ENCODE data around the gene ARHGDIA.
"Not testable (repeated sequence)": the region's sequence is repeated elsewhere in the genome, so short reads cannot be mapped to it uniquely, and the experiment has no call there.

ARHGDIA gene

DNA sequence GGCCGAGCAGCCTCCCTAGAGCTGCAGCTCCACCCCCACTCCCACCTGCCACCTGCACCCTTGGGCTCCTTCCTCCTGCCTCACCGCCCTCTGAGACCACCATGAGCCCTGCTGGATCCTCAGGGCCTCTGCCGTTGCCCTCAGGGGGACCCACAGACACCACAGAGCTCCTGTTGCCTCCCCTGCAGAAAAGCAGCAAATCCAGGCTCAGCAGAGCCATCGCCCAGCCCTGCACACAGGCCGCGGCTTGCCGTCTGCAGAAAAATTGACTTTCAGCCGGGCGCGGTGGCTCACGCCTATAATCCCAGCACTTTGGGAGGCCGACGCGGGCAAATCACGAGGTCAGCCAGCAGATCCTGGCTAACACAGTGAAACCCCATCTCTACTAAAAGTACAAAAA is 29.3 kb downstream of the ARHGDIA start:
- DNase-seq, result no peak

DNA sequence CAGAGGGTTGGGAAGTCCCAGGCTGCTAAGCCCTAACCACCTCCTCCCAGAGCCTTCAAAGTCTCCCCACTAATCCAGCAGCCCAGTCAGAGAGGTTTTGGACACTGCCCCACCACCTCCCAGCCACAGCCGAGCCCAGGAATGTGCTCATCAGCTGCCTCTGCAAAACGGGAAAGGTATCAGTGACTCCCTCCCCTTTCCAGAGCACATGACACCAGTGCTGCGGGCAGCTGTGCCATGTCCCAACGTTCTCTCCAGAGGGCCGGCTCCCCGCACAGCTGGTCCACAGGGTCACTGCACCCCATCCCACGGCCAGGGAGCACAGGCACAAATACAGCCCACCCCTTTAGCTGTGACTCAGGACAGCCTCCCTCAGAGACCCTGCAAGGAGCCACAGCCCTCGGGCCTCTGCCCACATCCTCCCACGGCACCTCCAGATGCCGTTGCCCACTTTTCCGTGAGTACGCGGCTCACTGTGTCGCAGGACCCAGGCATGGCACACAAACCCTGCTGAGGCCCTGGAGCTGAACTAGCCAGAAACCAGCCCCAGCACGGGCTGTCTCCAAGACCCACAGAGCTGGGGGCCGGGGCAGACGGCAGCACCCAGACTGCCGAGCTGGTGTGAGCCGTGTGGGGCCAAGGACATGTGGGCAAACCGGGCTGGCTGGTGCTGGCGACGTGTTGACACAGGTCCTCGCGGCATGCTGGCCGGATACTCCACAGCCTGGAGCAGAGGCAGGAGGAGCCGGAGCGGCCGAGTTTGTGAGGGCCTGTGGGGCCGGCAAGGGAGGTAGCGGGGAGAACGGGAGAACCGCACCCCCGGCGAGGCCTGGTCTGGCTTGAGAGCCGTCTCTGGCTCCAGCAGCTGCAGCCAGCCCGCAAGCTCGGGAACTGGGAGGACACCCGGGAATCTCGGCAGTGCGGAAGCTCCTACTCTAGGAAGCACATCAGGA is 30.0 kb downstream of the ARHGDIA start:
- peak in 1 of 2 donors; percentile 14 for DNase-seq

- not testable (repeated sequence) for DNase-seq
Measured at GRCh38 chr17:81840059-81840458, 31.1 kb downstream of the ARHGDIA start.

- DNase-seq, result no peak
Measured at GRCh38 chr17:81839301-81839700, 31.8 kb downstream of the ARHGDIA start.

DNA sequence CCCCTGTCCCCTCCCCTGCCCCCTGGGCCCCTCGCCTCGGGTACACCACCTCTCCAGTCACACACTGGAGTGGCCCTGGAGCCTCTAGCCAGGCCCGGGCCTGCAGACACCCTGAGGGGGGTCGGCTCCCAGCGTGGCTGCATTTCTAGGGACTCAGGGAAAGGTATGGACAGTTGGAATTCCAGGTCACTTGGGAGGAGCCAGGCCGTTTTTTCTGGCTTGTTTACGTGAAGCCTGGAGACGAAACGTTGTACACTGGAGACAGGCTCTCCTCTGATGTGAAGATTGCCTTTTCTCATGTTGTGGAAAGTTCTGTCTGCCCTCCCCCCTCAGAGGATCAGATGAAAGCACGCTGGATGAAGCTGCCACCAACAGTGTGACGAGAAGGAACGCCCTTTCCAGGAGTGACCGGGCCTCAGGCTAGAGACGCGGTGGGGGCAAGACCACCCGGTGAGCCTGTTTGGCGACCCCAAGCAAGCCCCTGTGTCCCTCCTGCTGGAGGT is 32.3 kb downstream of the ARHGDIA start:
- no peak for DNase-seq

- peak; percentile 86 to 89 for DNase-seq
Measured at GRCh38 chr17:81837641-81838040, 33.5 kb downstream of the ARHGDIA start.

- no peak for DNase-seq
Measured at GRCh38 chr17:81834831-81835267, 36.3 kb downstream of the ARHGDIA start, which contains the start of gene PPP1R27. TSS of gene PPP1R27 (minus strand) at chr17:81835050. CDS start at chr17:81834953, 97 bp downstream.

DNA sequence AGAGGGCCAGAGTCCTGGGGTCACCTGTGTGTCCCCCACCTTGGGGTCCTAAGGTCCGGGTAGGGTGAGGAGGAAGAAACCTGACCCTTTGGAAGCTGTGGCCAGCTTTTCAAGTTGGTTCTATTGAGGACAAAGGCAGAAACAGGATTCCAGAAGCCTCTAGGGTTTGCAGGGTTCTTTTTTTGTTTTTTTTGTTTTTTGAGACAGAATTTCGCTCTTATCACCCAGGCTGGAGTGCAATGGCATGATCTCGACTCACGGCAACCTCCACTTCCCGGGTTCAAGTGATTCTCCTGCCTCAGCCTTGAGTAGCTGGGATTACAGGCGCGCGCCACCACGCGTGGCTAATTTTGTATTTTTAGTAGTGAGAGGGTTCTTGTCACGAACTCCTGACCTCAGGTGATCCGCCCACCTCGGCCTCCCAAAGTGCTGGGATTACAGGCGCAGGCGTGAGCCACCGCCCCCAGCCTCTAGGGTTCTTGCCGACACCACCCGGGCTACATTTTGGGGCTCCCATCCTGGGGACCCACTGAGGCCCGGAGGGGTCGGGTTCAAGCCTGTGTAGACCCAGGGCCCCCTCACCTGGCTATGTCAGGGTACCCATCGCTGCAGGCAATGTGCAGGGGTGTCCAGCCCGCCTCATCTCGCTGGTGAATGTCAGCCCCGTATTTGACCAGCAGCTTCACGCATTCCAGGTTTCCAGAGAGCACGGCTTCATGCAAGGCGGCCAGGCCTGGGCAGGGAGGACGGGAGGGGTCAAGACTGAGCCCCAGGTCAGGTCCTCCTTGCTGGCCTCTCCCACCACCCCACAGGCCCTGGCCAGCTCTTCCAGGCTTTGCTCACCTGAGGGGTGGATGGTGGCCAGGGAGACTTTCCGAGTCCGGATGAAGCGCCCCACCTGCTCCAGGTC is 37.0 kb downstream of the ARHGDIA start:
- no peak for DNase-seq

- peak; percentile 95 to 98 for DNase-seq
Measured at GRCh38 chr17:81833160-81833920, 37.8 kb downstream of the ARHGDIA start, which contains the start of gene MCRIP1. TSS of gene MCRIP1 (minus strand) at chr17:81833291. CDS start at chr17:81824506, 8,785 bp downstream.

DNA sequence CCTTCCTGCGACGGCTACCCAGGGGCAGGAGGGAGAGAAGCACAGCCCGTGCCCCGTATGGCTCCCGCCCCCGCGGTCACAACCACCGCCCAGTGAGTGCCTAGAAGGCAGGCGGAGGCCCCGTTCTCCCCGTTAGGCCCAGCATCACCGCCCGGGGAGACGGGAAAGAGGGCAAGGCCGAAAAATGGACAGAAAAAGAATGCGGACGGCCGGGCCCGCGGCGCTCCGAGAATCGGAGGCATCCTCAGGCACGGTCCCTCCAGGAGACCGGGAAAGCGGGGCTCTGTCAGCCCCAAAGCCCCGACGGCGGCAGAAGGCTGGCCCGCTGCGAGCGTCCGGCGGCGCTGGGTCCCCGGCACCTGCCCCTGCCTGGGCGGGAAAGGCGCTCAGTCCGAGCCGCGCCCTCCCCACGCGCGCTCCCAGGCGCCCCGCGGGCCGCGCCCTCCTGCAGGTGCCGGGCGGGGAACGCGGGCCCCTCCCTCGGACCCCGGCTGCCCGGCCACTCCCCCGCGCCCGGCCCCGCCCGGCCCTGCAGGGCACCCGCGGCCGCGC is 38.5 kb downstream of the ARHGDIA start:
- DNase-seq, result peak; percentile 27 to 30

- peak; percentile 77 to 90 for DNase-seq
Measured at GRCh38 chr17:81831957-81832607, 39.1 kb downstream of the ARHGDIA start.

DNA sequence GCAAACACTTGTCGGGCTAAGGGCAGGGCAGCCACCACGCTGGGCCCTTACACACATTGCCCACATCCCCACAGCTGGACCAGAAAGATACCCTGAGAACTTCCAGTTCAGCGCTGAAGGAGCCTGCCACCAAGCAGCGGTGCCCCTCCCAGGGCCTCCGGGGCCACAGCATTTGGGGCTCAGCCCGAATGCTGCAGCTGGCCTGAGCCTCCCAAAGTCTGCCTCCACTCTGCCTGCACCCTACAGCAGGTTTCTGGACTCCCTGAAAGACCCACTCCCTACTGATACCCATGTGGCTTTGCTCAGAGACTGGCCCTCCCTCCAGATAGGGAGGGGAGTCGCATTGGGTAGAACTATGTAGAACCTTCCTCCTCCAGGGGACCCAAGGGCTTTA is 39.6 kb downstream of the ARHGDIA start:
- no peak for DNase-seq

DNA sequence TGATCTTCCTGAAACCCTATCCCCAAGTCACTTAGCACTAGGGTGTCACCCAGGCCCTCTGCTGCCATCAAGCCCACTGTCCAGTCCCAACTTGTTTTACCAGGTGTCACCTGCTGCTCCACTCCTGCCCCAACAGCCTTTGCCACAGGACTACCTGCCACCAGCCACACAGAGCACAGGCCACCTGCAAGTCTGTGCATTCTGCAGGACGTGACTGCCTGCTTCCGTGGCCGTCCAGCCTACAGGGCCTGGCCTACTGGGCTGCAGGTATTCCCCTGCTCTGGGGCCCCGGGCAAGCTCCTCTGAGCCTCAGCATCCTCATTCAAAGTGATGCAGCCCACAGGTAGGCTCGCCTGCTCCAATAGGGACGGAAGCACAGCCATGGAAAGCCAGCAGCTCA is 41.3 kb downstream of the ARHGDIA start:
- no peak for DNase-seq

- DNase-seq, result no peak
Measured at GRCh38 chr17:81828656-81829055, 42.5 kb downstream of the ARHGDIA start.

- DNase-seq, result no peak
Measured at GRCh38 chr17:81825841-81826466, 45.2 kb downstream of the ARHGDIA start.

GRCh38 chr17:81824595-81824994 is 46.5 kb downstream of the ARHGDIA start:
- no peak for DNase-seq

GRCh38 chr17:81823820-81824550 is 47.2 kb downstream of the ARHGDIA start:
- DNase-seq, result no peak

GRCh38 chr17:81822996-81823819 is 47.9 kb downstream of the ARHGDIA start:
- no peak for DNase-seq

GRCh38 chr17:81822312-81822637 is 48.9 kb downstream of the ARHGDIA start:
- no peak for DNase-seq
